ENCODE measurements around the gene CD7. TPM values are rescaled to one million over a fixed set of nuclear protein-coding genes. Genes with fewer than 3 reads are reported as not detected.

Gene CD7
- total RNA-seq, 1 experiment from 2014 or later: not detected

DNA sequence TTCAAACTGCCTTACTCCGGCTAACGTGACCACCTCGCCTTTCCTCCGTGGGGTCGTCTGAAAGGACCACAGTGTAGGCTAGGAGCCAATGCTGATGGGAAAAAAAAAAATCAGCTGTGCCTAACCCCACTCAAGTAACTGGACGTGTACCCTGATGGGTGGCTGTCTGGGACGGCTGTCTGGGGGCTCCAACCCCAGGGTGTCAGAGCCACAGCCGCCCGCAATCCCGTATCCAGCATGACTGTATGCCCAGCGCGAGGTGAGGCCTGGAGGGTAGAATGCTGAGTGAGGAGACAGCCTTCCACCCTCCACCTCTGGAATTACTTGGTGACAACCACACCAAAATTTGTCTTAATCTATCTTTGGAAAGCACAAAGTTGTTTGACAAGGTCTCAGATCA is 46.8 kb downstream of the CD7 start:
- TF ChIP-seq EZH2 (IDR thresholded peaks at IDR 0.05; ENCODE audit: borderline replicate concordance, low read depth, low read length, poor library complexity, severe bottlenecking): no peak
- no peak for TF ChIP-seq CTCF (conservative IDR thresholded peaks at IDR 0.05; ENCODE audit: low read depth, low read length)
- no TSS peak for BruUV-seq (replicated peaks)
- no peaks in the 10 kb centered on the region for H3K9me3 ChIP-seq (ENCODE audit: low read depth, low read length, poor library complexity, severe bottlenecking)
- intact Hi-C loops (cut with micrococcal nuclease; ENCODE audit: unreplicated experiment): no loop called here
- CTCF ChIA-PET: no interaction called here
- H3K4me3 ChIP-seq (ENCODE audit: low read depth, low read length, poor library complexity, severe bottlenecking): no peak overlapping the region
- no peak for DNase-seq (ENCODE audit: low spot score)
- POLR2A ChIA-PET (ENCODE audit: low non-redundant PET): interaction anchor here (0.5 to 0.7 kb wide), 2 partner anchors 96 to 455 kb away, joined by 3 to 4 read pairs; no protein-coding TSS in a partner anchor
- H3K27ac ChIP-seq (ENCODE audit: low read depth, low read length, poor library complexity, severe bottlenecking): no peak overlapping the region
- H3K36me3 ChIP-seq (ENCODE audit: insufficient read depth, low read length, poor library complexity, severe bottlenecking): peaks cover 54% of the 10 kb centered on the region
- peaks cover 10% of the 10 kb centered on the region for H3K4me1 ChIP-seq (ENCODE audit: insufficient read depth, low read length, poor library complexity, severe bottlenecking)
- no peaks in the 10 kb centered on the region for H3K27me3 ChIP-seq (replicated peaks; ENCODE audit: insufficient read depth, low read depth, low read length, poor library complexity)

GRCh38 chr17:82269882-82270500 is 47.4 kb downstream of the CD7 start:
- no peak for TF ChIP-seq CTCF (conservative IDR thresholded peaks at IDR 0.05; ENCODE audit: low read depth, low read length)
- TF ChIP-seq EZH2 (IDR thresholded peaks at IDR 0.05; ENCODE audit: borderline replicate concordance, low read depth, low read length, poor library complexity, severe bottlenecking): no peak
- Histone ChIP-seq H3K27ac (ENCODE audit: low read depth, low read length, poor library complexity, severe bottlenecking) (no peak overlapping the region), H3K4me3 (ENCODE audit: low read depth, low read length, poor library complexity, severe bottlenecking) (no peak overlapping the region), H3K4me1 (ENCODE audit: insufficient read depth, low read length, poor library complexity, severe bottlenecking) (peaks cover 10% of the 10 kb centered on the region), H3K36me3 (ENCODE audit: insufficient read depth, low read length, poor library complexity, severe bottlenecking) (peaks cover 60% of the 10 kb centered on the region), H3K27me3 (replicated peaks; ENCODE audit: insufficient read depth, low read depth, low read length, poor library complexity) (no peaks in the 10 kb centered on the region), H3K9me3 (ENCODE audit: low read depth, low read length, poor library complexity, severe bottlenecking) (no peaks in the 10 kb centered on the region)
- intact Hi-C loops (cut with micrococcal nuclease; ENCODE audit: unreplicated experiment): no loop called here
- POLR2A ChIA-PET (ENCODE audit: low non-redundant PET): no interaction called here
- no TSS peak for BruUV-seq (replicated peaks)
- CTCF ChIA-PET: no interaction called here
- DNase-seq (ENCODE audit: low spot score): no peak

DNA sequence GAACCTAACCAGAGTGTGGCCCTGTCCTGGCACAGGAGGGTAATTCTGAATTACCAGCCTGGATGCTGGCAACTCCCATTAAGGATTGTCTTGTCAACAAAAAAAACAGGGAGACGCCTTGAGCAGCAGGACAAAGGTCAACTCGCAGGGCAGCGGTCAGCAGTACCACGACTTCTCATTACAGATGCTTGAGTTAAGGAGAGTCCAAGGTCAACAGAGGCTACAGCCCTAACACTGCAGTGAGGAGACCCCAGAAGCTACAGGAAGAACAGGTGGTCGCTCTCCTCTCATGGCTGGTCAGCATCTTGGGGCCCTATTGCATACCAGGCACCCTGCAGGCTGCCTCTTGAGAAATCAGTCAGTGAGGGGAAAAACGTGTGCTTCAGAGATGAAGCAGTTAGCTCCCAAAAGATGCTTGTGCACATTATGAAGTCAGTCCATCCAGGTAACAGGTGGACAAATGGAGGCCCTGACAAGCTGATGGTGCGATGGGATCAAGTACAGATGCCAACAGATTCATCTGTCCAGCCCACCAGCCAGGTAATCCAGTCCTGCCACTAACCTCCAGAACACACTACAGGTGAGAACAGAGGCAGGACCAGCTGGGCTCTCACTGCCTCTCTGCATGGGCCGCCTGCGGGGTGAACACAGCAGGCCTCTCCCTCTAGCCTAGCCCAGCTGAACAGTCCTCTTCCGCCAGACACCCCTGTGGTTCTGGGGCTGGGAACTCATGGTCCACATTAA is 48.1 kb downstream of the CD7 start:
- no peaks in the 10 kb centered on the region for H3K27me3 ChIP-seq (replicated peaks; ENCODE audit: insufficient read depth, low read depth, low read length, poor library complexity)
- DNase-seq (ENCODE audit: low spot score): no peak
- peaks cover 10% of the 10 kb centered on the region for H3K4me1 ChIP-seq (ENCODE audit: insufficient read depth, low read length, poor library complexity, severe bottlenecking)
- intact Hi-C loops (cut with micrococcal nuclease; ENCODE audit: unreplicated experiment): no loop called here
- CTCF ChIA-PET: no interaction called here
- no peak overlapping the region for H3K4me3 ChIP-seq (ENCODE audit: low read depth, low read length, poor library complexity, severe bottlenecking)
- TF ChIP-seq EZH2 (IDR thresholded peaks at IDR 0.05; ENCODE audit: borderline replicate concordance, low read depth, low read length, poor library complexity, severe bottlenecking) (no peak), CTCF (conservative IDR thresholded peaks at IDR 0.05; ENCODE audit: low read depth, low read length) (no peak)
- no peak overlapping the region for H3K27ac ChIP-seq (ENCODE audit: low read depth, low read length, poor library complexity, severe bottlenecking)
- H3K36me3 ChIP-seq (ENCODE audit: insufficient read depth, low read length, poor library complexity, severe bottlenecking): peaks cover 67% of the 10 kb centered on the region
- H3K9me3 ChIP-seq (ENCODE audit: low read depth, low read length, poor library complexity, severe bottlenecking): no peaks in the 10 kb centered on the region
- POLR2A ChIA-PET (ENCODE audit: low non-redundant PET): interaction anchor here (0.6 kb wide), 1 partner anchor 17 kb away, joined by 12 read pairs; no protein-coding TSS in a partner anchor
- no TSS peak for BruUV-seq (replicated peaks)

Data from A673 (cell line).